Esophagus (tissue), 2 donors: ENCODE measurements around the gene ZNF536. TPM values are rescaled to one million over a fixed set of nuclear protein-coding genes. Genes with fewer than 3 reads are reported as not detected.

Experiments
- H3K27ac ChIP-seq, 2 donors: one replicate each; pipeline ENCODE4 v1.5.1; 2013; ENCODE audit warnings: low read depth in 2 of 2, mild to moderate bottlenecking in 2 of 2, inconsistent platforms in 1 of 2, low read length in 1 of 2, moderate library complexity in 1 of 2
- H3K27me3 ChIP-seq, 2 donors: one replicate each; pipeline ENCODE4 v1.6.1; 2013; ENCODE audit warnings: low read length in 2 of 2, control low read depth in 1 of 2, mild to moderate bottlenecking in 1 of 2; ENCODE audit not compliant: insufficient read depth in 2 of 2, control insufficient read depth in 1 of 2
- H3K36me3 ChIP-seq, 2 donors: one replicate each; pipeline ENCODE4 v1.6.1; 2013; ENCODE audit warnings: low read length in 1 of 2; ENCODE audit not compliant: control insufficient read depth in 2 of 2, insufficient read depth in 2 of 2
- H3K4me1 ChIP-seq, 2 donors: one replicate each; pipeline ENCODE4 v1.6.1; 2013; ENCODE audit warnings: low read length in 1 of 2; ENCODE audit not compliant: control insufficient read depth in 2 of 2, insufficient read depth in 2 of 2
- H3K4me3 ChIP-seq, 2 donors: one replicate each; pipeline ENCODE4 v1.5.1; 2013; ENCODE audit warnings: low read length in 2 of 2, mild to moderate bottlenecking in 2 of 2, low read depth in 1 of 2, moderate library complexity in 1 of 2
- H3K9me3 ChIP-seq, 2 donors: one replicate each; pipeline ENCODE4 v1.6.1; 2013; ENCODE audit warnings: mild to moderate bottlenecking in 2 of 2, low read depth in 1 of 2, low read length in 1 of 2, moderate library complexity in 1 of 2; ENCODE audit not compliant: control insufficient read depth in 2 of 2, insufficient read depth in 1 of 2
- WGBS, 2 donors: extraction: QIAGEN DNeasy Blood & Tissue Kit; methylation state at CpG; one replicate each; pipeline ENCODE4 v1.1.7; 2013; 5-methylcytosine and 5-hydroxymethylcytosine counted together
- polyA plus RNA-seq, 2 donors: library from polyadenylated mRNA; stranded (reverse); fragments of 200-250 nt; gene quantifications; one replicate each; pipeline ENCODE4 v1.2.3, GENCODE V29; 2013
- donor health status: healthy with polysubstance abuse.
- donor health status: Bipolar disorder and iron deficiency.

ZNF536 gene
- polyA plus RNA-seq, 2 donors: 0.53 to 0.57 TPM

GRCh38 chr19:30598688-30599087 is 226.5 kb downstream of the ZNF536 start:
- Histone ChIP-seq H3K9me3 (no peaks in the 10 kb centered on the region), H3K4me3 (no peak overlapping the region), H3K27ac (no peak overlapping the region), H3K4me1 (no peaks in the 10 kb centered on the region), H3K27me3 (no peaks in the 10 kb centered on the region), H3K36me3 (no peaks in the 10 kb centered on the region)

- Histone ChIP-seq H3K4me3 (no peak overlapping the region), H3K9me3 (no peaks in the 10 kb centered on the region), H3K27ac (no peak overlapping the region), H3K4me1 (no peaks in the 10 kb centered on the region), H3K36me3 (no peaks in the 10 kb centered on the region), H3K27me3 (no peaks in the 10 kb centered on the region)
- 68 to 71% methylated on average over 10 of the region's 10 CpGs for WGBS, 2 donors
These were observed 230.6 kb downstream of the ZNF536 start for GRCh38 chr19:30602661-30603350.

- no peaks in the 10 kb centered on the region for H3K4me1 ChIP-seq
- WGBS, 2 donors: 66 to 70% methylated on average over 6 of the region's 6 CpGs
These were observed 232.5 kb downstream of the ZNF536 start for GRCh38 chr19:30604657-30605056.

GRCh38 chr19:30605333-30605732 is 233.1 kb downstream of the ZNF536 start:
- H3K27me3 ChIP-seq: no peaks in the 10 kb centered on the region
- WGBS, 2 donors: 87 to 90% methylated on average over 3 of the region's 3 CpGs
- no peaks in the 10 kb centered on the region for H3K9me3 ChIP-seq
- no peak overlapping the region for H3K4me3 ChIP-seq
- no peak overlapping the region for H3K27ac ChIP-seq
- H3K36me3 ChIP-seq: no peaks in the 10 kb centered on the region
- H3K4me1 ChIP-seq: no peaks in the 10 kb centered on the region

More at GRCh38 chr19:30604657-30605056, 232.5 kb downstream of the ZNF536 start:
- Histone ChIP-seq H3K9me3 (no peaks in the 10 kb centered on the region), H3K27me3 (no peaks in the 10 kb centered on the region), H3K4me3 (no peak overlapping the region), H3K27ac (no peak overlapping the region), H3K36me3 (no peaks in the 10 kb centered on the region)

- Histone ChIP-seq H3K4me1 (no peaks in the 10 kb centered on the region), H3K27ac (no peak overlapping the region), H3K4me3 (no peak overlapping the region), H3K27me3 (no peaks in the 10 kb centered on the region), H3K36me3 (no peaks in the 10 kb centered on the region), H3K9me3 (no peaks in the 10 kb centered on the region)
- 59 to 61% methylated on average over 8 of the region's 8 CpGs for WGBS, 2 donors
These were observed 234.2 kb downstream of the ZNF536 start for GRCh38 chr19:30606114-30607050.
